Measurements from ENCODE around the gene CFAP68.

CFAP68 gene

GRCh38 chr11:111846063-111846462 is 33.3 kb upstream of the CFAP68 start:
- Histone ChIP-seq H3K27ac (ENCODE audit: low read depth, low read length, poor library complexity, severe bottlenecking) (no peak overlapping the region), H3K9me3 (ENCODE audit: low read length) (no peaks in the 10 kb centered on the region), H3K4me1 (ENCODE audit: insufficient read depth, low read length, severe bottlenecking) (no peaks in the 10 kb centered on the region), H4K20me1 (ENCODE audit: insufficient read depth, low read length) (no peaks in the 10 kb centered on the region), H3K79me2 (ENCODE audit: insufficient read depth, low read length) (no peaks in the 10 kb centered on the region), H3K4me3 (ENCODE audit: low read depth, low read length, poor library complexity, severe bottlenecking) (no peak overlapping the region), H3K27me3 (ENCODE audit: insufficient read depth, low read length) (no peaks in the 10 kb centered on the region), H3F3A (ENCODE audit: insufficient read depth, low read length) (no peaks in the 10 kb centered on the region), H3K9me2 (ENCODE audit: low read depth, low read length) (no peaks in the 10 kb centered on the region), H3K36me3 (ENCODE audit: insufficient read depth, low read length) (peaks cover 46% of the 10 kb centered on the region; the same call in 1 of the 2 replicates), H3K9ac (ENCODE audit: low read length) (no peak overlapping the region), H3K4me2 (ENCODE audit: low read length) (no peak overlapping the region), H2AFZ (ENCODE audit: low read length) (no peak overlapping the region)
- TF ChIP-seq EZH2 (IDR thresholded peaks at IDR 0.05; ENCODE audit: borderline replicate concordance, low read length): no peak
- TF ChIP-seq, protein P1, sequence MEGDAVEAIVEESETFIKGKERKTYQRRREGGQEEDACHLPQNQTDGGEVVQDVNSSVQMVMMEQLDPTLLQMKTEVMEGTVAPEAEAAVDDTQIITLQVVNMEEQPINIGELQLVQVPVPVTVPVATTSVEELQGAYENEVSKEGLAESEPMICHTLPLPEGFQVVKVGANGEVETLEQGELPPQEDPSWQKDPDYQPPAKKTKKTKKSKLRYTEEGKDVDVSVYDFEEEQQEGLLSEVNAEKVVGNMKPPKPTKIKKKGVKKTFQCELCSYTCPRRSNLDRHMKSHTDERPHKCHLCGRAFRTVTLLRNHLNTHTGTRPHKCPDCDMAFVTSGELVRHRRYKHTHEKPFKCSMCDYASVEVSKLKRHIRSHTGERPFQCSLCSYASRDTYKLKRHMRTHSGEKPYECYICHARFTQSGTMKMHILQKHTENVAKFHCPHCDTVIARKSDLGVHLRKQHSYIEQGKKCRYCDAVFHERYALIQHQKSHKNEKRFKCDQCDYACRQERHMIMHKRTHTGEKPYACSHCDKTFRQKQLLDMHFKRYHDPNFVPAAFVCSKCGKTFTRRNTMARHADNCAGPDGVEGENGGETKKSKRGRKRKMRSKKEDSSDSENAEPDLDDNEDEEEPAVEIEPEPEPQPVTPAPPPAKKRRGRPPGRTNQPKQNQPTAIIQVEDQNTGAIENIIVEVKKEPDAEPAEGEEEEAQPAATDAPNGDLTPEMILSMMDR (IDR thresholded peaks at IDR 0.05; ENCODE audit: low read length): no peak

DNA sequence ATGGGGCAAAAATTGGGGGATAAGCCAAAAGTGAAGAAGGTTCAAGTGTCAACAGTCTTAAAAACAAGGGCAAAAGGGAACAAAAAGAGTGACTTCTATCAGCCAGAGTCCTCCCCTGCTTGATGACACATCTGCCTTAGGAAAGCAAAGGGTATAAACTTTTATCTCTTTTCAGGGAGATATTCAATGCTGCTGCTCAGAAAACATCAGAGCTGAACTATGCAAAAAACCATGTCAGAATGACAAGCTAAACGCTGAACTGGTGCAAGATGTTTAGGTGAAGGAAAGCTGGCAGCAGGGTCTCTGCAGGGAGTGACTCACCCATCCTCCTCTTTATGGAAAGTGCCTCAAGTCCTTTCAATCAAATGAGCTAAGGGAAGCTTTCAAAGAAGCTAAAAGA is 32.7 kb upstream of the CFAP68 start:
- Histone ChIP-seq H3K9ac (ENCODE audit: low read length) (no peak overlapping the region), H3K27ac (ENCODE audit: low read depth, low read length, poor library complexity, severe bottlenecking) (no peak overlapping the region), H3K36me3 (ENCODE audit: insufficient read depth, low read length) (peaks cover 46% of the 10 kb centered on the region; the same call in 1 of the 2 replicates)

DNA sequence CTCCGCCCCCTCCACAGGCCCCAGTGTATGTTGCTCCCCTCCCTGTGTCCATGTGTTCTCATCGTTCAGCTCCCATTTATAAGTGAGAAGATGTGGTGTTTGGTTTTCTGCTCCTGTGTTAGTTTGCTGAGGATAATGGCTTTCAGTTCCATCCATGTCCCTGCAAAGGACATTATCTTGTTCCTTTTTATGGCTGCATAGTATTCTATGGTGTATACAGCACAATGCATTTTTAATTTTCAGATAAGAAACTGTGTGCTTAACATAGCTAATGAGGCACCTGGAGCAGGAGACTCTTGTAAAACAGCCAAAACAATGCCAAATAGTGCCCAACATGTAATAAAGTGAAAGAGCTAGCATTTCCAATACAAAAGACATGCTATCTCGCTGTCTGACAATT is 29.7 kb upstream of the CFAP68 start:
- H3K36me3 ChIP-seq (ENCODE audit: insufficient read depth, low read length): peaks cover 52% of the 10 kb centered on the region; the same call in 1 of the 2 replicates
- H3K4me2 ChIP-seq (ENCODE audit: low read length): no peak overlapping the region
- H4K20me1 ChIP-seq (ENCODE audit: insufficient read depth, low read length): no peaks in the 10 kb centered on the region
- no peaks in the 10 kb centered on the region for H3K9me3 ChIP-seq (ENCODE audit: low read length)
- no peak overlapping the region for H3K27ac ChIP-seq (ENCODE audit: low read depth, low read length, poor library complexity, severe bottlenecking)
- H3K27me3 ChIP-seq (ENCODE audit: insufficient read depth, low read length): no peaks in the 10 kb centered on the region
- H2AFZ ChIP-seq (ENCODE audit: low read length): no peak overlapping the region
- no peaks in the 10 kb centered on the region for H3K4me1 ChIP-seq (ENCODE audit: insufficient read depth, low read length, severe bottlenecking)
- no peak for TF ChIP-seq EZH2 (IDR thresholded peaks at IDR 0.05; ENCODE audit: borderline replicate concordance, low read length)
- TF ChIP-seq, protein P1 (IDR thresholded peaks at IDR 0.05; ENCODE audit: low read length): no peak
- H3K9ac ChIP-seq (ENCODE audit: low read length): no peak overlapping the region
- H3K4me3 ChIP-seq (ENCODE audit: low read depth, low read length, poor library complexity, severe bottlenecking): no peak overlapping the region
- no peaks in the 10 kb centered on the region for H3F3A ChIP-seq (ENCODE audit: insufficient read depth, low read length)
- no peaks in the 10 kb centered on the region for H3K9me2 ChIP-seq (ENCODE audit: low read depth, low read length)
- no peaks in the 10 kb centered on the region for H3K79me2 ChIP-seq (ENCODE audit: insufficient read depth, low read length)

More for the DNA sequence above, 32.7 kb upstream of the CFAP68 start:
- Histone ChIP-seq H3K4me1 (ENCODE audit: insufficient read depth, low read length, severe bottlenecking) (no peaks in the 10 kb centered on the region), H3K4me2 (ENCODE audit: low read length) (no peak overlapping the region), H2AFZ (ENCODE audit: low read length) (no peak overlapping the region), H3K4me3 (ENCODE audit: low read depth, low read length, poor library complexity, severe bottlenecking) (no peak overlapping the region), H3K9me3 (ENCODE audit: low read length) (no peaks in the 10 kb centered on the region), H3K9me2 (ENCODE audit: low read depth, low read length) (no peaks in the 10 kb centered on the region), H3K79me2 (ENCODE audit: insufficient read depth, low read length) (no peaks in the 10 kb centered on the region), H3K27me3 (ENCODE audit: insufficient read depth, low read length) (no peaks in the 10 kb centered on the region), H4K20me1 (ENCODE audit: insufficient read depth, low read length) (no peaks in the 10 kb centered on the region), H3F3A (ENCODE audit: insufficient read depth, low read length) (no peaks in the 10 kb centered on the region)
- no peak for TF ChIP-seq EZH2 (IDR thresholded peaks at IDR 0.05; ENCODE audit: borderline replicate concordance, low read length)
- TF ChIP-seq, protein P1 (IDR thresholded peaks at IDR 0.05; ENCODE audit: low read length): no peak

Data from OCI-LY1 (cell line).